DND-41 (cell line): ENCODE data around the gene FAF1.

ENCODE experiments used
- ATAC-seq: fragments of 200-7000 bp; cut with Tn5 transposase; 3 replicates; pipeline ENCODE4 v1.9.1; 2021; ENCODE audit warnings: low read depth; ENCODE audit not compliant: insufficient read depth
- DNase-seq: peaks from one replicate; pipeline ENCODE4 v3.0.0-alpha.2; 2020
- H2AFZ ChIP-seq: 2 replicates; pipeline ENCODE4 v1.6.0; 2012; ENCODE audit warnings: low read depth, low read length
- H3K27ac ChIP-seq: 2 replicates; pipeline ENCODE4 v1.5.1; 2012; ENCODE audit warnings: low read length, inconsistent platforms
- H3K27me3 ChIP-seq: fragments of 200-600 bp; sonication (generic); 2 replicates; pipeline ENCODE4 v1.6.0; 2012; ENCODE audit warnings: low read length, mild to moderate bottlenecking, inconsistent platforms; ENCODE audit not compliant: insufficient read depth, poor library complexity
- H3K36me3 ChIP-seq: 2 replicates; pipeline ENCODE4 v1.5.1; 2012; ENCODE audit warnings: low read length, inconsistent platforms; ENCODE audit not compliant: insufficient read depth
- H3K4me1 ChIP-seq: 2 replicates; pipeline ENCODE4 v1.5.1; 2012; ENCODE audit warnings: mild to moderate bottlenecking, low read length; ENCODE audit not compliant: insufficient read depth
- H3K4me2 ChIP-seq: 2 replicates; pipeline ENCODE4 v1.6.0; 2012; ENCODE audit warnings: mild to moderate bottlenecking, moderate library complexity, low read length, inconsistent platforms; ENCODE audit not compliant: insufficient read depth
- H3K4me3 ChIP-seq, 2 experiments: fragments of 200-600 bp in 1 of 2; shearing (Covaris generic) in 1 of 2; 2 replicates each; pipeline ENCODE4 v1.5.1; 2012 to 2016; ENCODE audit warnings: inconsistent platforms in 2 of 2, low read length in 2 of 2, mild to moderate bottlenecking in 2 of 2, low read depth in 1 of 2, moderate library complexity in 1 of 2
- H3K79me2 ChIP-seq: 2 replicates; pipeline ENCODE4 v1.6.0; 2012; ENCODE audit warnings: low read length, inconsistent platforms; ENCODE audit not compliant: insufficient read depth
- H3K9ac ChIP-seq: 2 replicates; pipeline ENCODE4 v1.6.0; 2012; ENCODE audit warnings: low read depth, mild to moderate bottlenecking, inconsistent platforms, low read length, moderate library complexity
- H3K9me3 ChIP-seq: 2 replicates; pipeline ENCODE4 v1.5.1; 2012; ENCODE audit warnings: low read length, moderate library complexity, mild to moderate bottlenecking, inconsistent platforms; ENCODE audit not compliant: insufficient read depth, severe bottlenecking
- H4K20me1 ChIP-seq: 2 replicates; pipeline ENCODE4 v1.6.0; 2012; ENCODE audit warnings: low read length; ENCODE audit not compliant: insufficient read depth
- CTCF ChIP-seq: IDR thresholded peaks from 2 replicates; pipeline ENCODE4 v1.5.1; 2012; ENCODE audit warnings: borderline replicate concordance, low read length, moderate library complexity, mild to moderate bottlenecking; ENCODE audit not compliant: poor library complexity, severe bottlenecking; ENCODE audit errors: extremely low read depth
- EZH2 ChIP-seq: IDR thresholded peaks from 3 replicates; pipeline ENCODE4 v1.6.1; 2012; ENCODE audit warnings: borderline replicate concordance, low read depth, mild to moderate bottlenecking, moderate library complexity, low read length, inconsistent platforms; ENCODE audit not compliant: severe bottlenecking

FAF1 gene

DNA sequence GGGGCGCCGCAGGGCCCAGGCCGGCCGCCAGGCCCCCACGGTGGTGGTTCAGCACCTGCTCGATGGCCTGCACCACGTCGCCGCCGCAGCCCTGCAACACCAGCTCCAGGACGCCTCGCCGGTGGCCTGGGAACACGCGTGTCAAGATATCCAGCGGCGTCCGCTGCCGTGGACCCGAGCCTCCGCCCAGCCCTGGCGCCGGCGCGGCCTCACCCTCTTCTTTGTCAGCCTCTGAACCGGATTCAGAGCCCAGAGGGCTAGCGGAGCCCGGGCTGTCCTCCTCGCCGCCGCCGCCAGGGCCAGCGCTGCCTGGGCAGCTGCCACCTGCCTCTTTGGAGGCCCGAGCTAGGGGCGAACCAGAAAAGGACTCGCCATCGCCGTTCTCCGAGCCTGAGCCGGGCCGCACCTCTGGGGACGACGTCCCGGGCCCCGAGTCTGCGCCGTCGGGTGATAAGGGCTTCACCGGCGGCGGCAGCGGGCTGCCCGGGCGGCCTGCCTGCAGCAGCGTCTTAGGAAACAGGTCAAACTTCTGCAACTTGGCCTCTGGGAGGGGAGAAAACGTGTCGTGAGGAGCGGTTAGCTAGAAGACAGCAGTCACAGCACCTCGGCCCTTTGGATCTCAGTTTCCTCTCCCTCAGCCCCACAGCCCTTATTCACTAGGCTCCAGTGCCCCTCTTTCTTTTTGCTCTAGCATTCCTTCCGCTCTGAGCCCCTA lies 540.7 kb downstream of the FAF1 start:
- H3K4me1 ChIP-seq: no peaks in the 10 kb centered on the region
- H3K4me3 ChIP-seq: no peak overlapping the region
- no peaks in the 10 kb centered on the region for H3K9me3 ChIP-seq
- no peak for TF ChIP-seq EZH2
- no peak for TF ChIP-seq CTCF
- no peaks in the 10 kb centered on the region for H4K20me1 ChIP-seq
- no peak overlapping the region for H3K9ac ChIP-seq
- no peaks in the 10 kb centered on the region for H3K27me3 ChIP-seq
- H3K27ac ChIP-seq: no peak overlapping the region
- ATAC-seq (no peak), DNase-seq (no peak)
- H2AFZ ChIP-seq: no peak overlapping the region
- H3K4me2 ChIP-seq: no peak overlapping the region
- H3K36me3 ChIP-seq: no peaks in the 10 kb centered on the region
- H3K79me2 ChIP-seq: no peaks in the 10 kb centered on the region

DNA sequence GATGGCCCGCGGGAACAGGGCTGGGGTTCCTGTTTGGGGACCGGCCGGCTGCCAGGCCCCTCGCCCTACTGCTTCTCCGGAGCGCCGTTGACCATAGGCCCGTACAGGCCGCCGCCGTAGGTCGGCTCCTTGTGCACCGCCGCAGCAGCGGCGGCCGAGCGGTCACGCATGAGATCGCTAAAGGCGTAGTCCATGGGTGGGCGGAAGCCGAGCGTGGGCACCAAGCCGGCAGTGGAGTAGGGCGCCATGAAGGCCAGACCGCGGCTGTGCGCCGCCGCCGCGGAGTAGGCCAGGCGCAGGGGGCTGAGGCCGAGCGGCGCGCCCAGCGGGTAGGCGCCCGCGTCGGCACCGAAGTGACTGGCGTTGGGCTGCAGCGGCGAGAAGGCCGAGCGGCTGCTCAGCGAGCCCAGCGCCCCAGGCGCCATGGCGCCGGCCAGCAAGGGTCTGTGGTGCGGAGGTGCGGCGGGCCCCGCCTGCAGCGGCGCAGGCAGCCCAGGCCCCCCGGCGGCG lies 541.4 kb downstream of the FAF1 start:
- H3K36me3 ChIP-seq: no peaks in the 10 kb centered on the region
- no peak overlapping the region for H3K4me2 ChIP-seq
- ATAC-seq (no peak), DNase-seq (no peak)
- H3K9ac ChIP-seq: no peak overlapping the region
- no peak overlapping the region for H2AFZ ChIP-seq
- no peaks in the 10 kb centered on the region for H3K79me2 ChIP-seq
- H3K9me3 ChIP-seq: no peaks in the 10 kb centered on the region
- no peaks in the 10 kb centered on the region for H3K27me3 ChIP-seq
- H3K4me3 ChIP-seq: no peak overlapping the region
- TF ChIP-seq EZH2 (no peak), CTCF (no peak)
- H3K4me1 ChIP-seq: no peaks in the 10 kb centered on the region
- H4K20me1 ChIP-seq: no peaks in the 10 kb centered on the region
- H3K27ac ChIP-seq: no peak overlapping the region

DNA sequence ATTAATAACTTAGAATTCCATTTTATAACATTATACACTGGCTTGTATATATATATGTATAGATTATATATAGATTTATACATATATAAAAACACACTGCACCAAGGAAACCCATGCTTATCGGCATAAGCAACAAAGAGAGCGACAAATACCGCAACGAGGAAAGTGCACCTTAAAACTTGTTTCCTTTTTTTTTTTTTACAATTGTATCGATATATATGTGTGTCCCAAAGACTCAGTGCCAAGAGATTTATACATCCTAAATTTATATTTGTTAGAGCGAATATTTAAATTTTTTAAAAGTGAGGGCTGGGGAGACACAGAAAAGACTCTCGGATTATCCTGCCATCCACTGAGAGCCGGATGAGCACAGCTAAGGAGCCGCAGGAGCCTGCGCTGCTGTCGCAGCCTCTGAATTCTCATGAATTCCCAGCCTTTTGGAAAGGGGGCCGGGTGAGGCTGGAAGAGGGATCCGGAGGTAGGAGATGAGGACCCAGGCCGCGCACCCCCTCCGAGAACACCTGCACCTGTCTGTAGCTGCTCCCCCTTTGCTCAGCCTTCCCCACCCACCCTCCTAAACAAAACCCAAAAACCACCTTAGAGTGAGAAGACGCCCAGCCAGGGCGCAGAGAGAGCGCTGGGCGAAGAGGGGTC lies 542.0 kb downstream of the FAF1 start:
- Histone ChIP-seq H3K9me3 (no peaks in the 10 kb centered on the region), H3K27ac (no peak overlapping the region), H3K4me1 (no peaks in the 10 kb centered on the region), H3K9ac (no peak overlapping the region), H2AFZ (no peak overlapping the region), H3K79me2 (no peaks in the 10 kb centered on the region), H3K4me3 (no peak overlapping the region), H4K20me1 (no peaks in the 10 kb centered on the region), H3K27me3 (no peaks in the 10 kb centered on the region), H3K4me2 (no peak overlapping the region), H3K36me3 (no peaks in the 10 kb centered on the region)
- TF ChIP-seq EZH2: no peak
- TF ChIP-seq CTCF: no peak
- ATAC-seq: no peak
- DNase-seq: no peak
